Ishikawa (cell line): ENCODE measurements around the gene SLC25A33.

ENCODE experiments used
- CEBPB ChIP-seq: IDR thresholded peaks from 2 replicates; pipeline ENCODE4 v1.6.1; 2012
- CREB1 ChIP-seq: IDR thresholded peaks from 2 replicates; pipeline ENCODE4 v1.6.1; 2012; ENCODE audit warnings: low read depth
- EGR1 ChIP-seq: IDR thresholded peaks from 2 replicates; pipeline ENCODE4 v1.6.1; 2012
- TEAD4 ChIP-seq: IDR thresholded peaks from 2 replicates; pipeline ENCODE4 v1.6.1; 2012
- YY1 ChIP-seq: IDR thresholded peaks from 2 replicates; pipeline ENCODE4 v1.6.1; 2012; ENCODE audit warnings: low read depth
- ZBTB7A ChIP-seq: IDR thresholded peaks from 2 replicates; pipeline ENCODE4 v1.6.1; 2012; ENCODE audit warnings: low read depth
- TF ChIP-seq, protein P1 (sequence below): IDR thresholded peaks from 2 replicates; pipeline ENCODE4 v1.6.1; 2012
- TF ChIP-seq, protein P2 (sequence below): IDR thresholded peaks from 2 replicates; pipeline ENCODE4 v1.6.1; 2012; ENCODE audit warnings: low read depth, mild to moderate bottlenecking
- TF ChIP-seq, protein P3 (sequence below): IDR thresholded peaks from 2 replicates; pipeline ENCODE4 v1.6.1; 2012

DNA sequence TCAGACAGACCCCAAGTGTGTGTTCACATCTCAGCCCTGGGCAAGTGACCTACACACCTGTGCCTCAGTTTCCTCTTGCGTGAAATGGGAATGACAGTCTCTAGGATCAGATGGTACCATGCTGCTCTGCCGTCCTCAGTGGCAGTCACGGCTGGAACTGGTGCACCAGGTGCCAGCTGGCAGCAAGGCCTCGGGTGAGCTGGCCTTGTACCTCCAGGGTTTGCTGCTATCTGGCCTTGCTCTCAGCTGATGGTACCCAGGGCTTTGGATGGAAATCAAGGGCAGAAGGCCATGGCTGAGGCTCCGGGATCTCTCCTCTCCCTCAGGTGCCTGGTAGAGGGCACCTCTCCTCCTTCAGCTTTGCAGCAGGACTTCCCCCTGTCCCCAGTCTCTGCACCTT lies 70.7 kb downstream of the SLC25A33 start:
- no peak for TF ChIP-seq CREB1
- no peak for TF ChIP-seq EGR1
- no peak for TF ChIP-seq CEBPB
- TF ChIP-seq, protein P1, sequence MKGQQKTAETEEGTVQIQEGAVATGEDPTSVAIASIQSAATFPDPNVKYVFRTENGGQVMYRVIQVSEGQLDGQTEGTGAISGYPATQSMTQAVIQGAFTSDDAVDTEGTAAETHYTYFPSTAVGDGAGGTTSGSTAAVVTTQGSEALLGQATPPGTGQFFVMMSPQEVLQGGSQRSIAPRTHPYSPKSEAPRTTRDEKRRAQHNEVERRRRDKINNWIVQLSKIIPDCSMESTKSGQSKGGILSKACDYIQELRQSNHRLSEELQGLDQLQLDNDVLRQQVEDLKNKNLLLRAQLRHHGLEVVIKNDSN, result no peak
- TF ChIP-seq, protein P2, sequence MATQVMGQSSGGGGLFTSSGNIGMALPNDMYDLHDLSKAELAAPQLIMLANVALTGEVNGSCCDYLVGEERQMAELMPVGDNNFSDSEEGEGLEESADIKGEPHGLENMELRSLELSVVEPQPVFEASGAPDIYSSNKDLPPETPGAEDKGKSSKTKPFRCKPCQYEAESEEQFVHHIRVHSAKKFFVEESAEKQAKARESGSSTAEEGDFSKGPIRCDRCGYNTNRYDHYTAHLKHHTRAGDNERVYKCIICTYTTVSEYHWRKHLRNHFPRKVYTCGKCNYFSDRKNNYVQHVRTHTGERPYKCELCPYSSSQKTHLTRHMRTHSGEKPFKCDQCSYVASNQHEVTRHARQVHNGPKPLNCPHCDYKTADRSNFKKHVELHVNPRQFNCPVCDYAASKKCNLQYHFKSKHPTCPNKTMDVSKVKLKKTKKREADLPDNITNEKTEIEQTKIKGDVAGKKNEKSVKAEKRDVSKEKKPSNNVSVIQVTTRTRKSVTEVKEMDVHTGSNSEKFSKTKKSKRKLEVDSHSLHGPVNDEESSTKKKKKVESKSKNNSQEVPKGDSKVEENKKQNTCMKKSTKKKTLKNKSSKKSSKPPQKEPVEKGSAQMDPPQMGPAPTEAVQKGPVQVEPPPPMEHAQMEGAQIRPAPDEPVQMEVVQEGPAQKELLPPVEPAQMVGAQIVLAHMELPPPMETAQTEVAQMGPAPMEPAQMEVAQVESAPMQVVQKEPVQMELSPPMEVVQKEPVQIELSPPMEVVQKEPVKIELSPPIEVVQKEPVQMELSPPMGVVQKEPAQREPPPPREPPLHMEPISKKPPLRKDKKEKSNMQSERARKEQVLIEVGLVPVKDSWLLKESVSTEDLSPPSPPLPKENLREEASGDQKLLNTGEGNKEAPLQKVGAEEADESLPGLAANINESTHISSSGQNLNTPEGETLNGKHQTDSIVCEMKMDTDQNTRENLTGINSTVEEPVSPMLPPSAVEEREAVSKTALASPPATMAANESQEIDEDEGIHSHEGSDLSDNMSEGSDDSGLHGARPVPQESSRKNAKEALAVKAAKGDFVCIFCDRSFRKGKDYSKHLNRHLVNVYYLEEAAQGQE, result no peak
- TF ChIP-seq ZBTB7A, result no peak
- TF ChIP-seq TEAD4, result no peak
- TF ChIP-seq, protein P3, sequence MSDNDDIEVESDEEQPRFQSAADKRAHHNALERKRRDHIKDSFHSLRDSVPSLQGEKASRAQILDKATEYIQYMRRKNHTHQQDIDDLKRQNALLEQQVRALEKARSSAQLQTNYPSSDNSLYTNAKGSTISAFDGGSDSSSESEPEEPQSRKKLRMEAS, result no peak
- no peak for TF ChIP-seq YY1
